Measurements from ENCODE around the gene ZCWPW1. TPM values are rescaled to one million over a fixed set of nuclear protein-coding genes. Genes with fewer than 3 reads are reported as not detected.

Gene ZCWPW1
- total and polyA plus RNA-seq, 2 of the 13 experiments (the other 11 are each of a cell fraction or from before 2014, with no cell fraction given), result 2.4 to 2.5 TPM

GRCh38 chr7:100428967-100429636, 599 bp upstream of the ZCWPW1 start (continued):
- TF ChIP-seq FOSL2 (CRISPR knock-in tag; IDR thresholded peaks at IDR 0.05) (peak; percentile 19; the same call in 1 of the 2 replicates), SP140L (CRISPR knock-in tag; IDR thresholded peaks at IDR 0.05; ENCODE audit: borderline replicate concordance) (peak; percentile 73; the same call in 1 of the 2 replicates), MAFK (conservative IDR thresholded peaks at IDR 0.05 in 1 of 2, IDR thresholded peaks at IDR 0.05 in 1 of 2; ENCODE audit: low read length in 2 of 2) (peak; percentile 0 to 42; a peak in 2 of 4 replicates), NFKB2 (CRISPR knock-in tag; IDR thresholded peaks at IDR 0.05; ENCODE audit: borderline replicate concordance) (no peak), ZFP36L1 (CRISPR knock-in tag; IDR thresholded peaks at IDR 0.05) (peak; percentile 83), ZNF749 (CRISPR knock-in tag; IDR thresholded peaks at IDR 0.05; ENCODE audit: borderline replicate concordance) (0 out of 2 replicates have a peak, but pooled peaks have one; percentile 24), SIX1 (CRISPR knock-in tag; IDR thresholded peaks at IDR 0.05; ENCODE audit: borderline replicate concordance) (peak; percentile 67; the same call in 1 of the 2 replicates), ETV6 (CRISPR knock-in tag; conservative IDR thresholded peaks at IDR 0.05) (peak; percentile 47; the same call in 1 of the 2 replicates), ZNF12 (CRISPR knock-in tag; IDR thresholded peaks at IDR 0.05) (peak; percentile 22; the same call in 1 of the 2 replicates), FOXK2 (IDR thresholded peaks at IDR 0.05) (no peak), RCOR2 (CRISPR knock-in tag; IDR thresholded peaks at IDR 0.05) (0 out of 2 replicates have a peak, but pooled peaks have one; percentile 27), PHF8 (CRISPR knock-in tag; IDR thresholded peaks at IDR 0.05) (peak; percentile 52), ZNF232 (CRISPR knock-in tag; IDR thresholded peaks at IDR 0.05; ENCODE audit: borderline replicate concordance) (peak; percentile 57), ARID5B (CRISPR knock-in tag; IDR thresholded peaks at IDR 0.05) (peak; percentile 6; the same call in 1 of the 2 replicates), MIER3 (CRISPR knock-in tag; IDR thresholded peaks at IDR 0.05; ENCODE audit: borderline replicate concordance) (peak; percentile 86), SOX6 (IDR thresholded peaks at IDR 0.05) (no peak), SOX6 (CRISPR knock-in tag; IDR thresholded peaks at IDR 0.05) (peak; percentile 61), SMAD1 (CRISPR knock-in tag; IDR thresholded peaks at IDR 0.05; ENCODE audit: borderline replicate concordance, low read depth) (0 out of 2 replicates have a peak, but pooled peaks have one; percentile 51), TBL1XR1 (IDR thresholded peaks at IDR 0.05; ENCODE audit: borderline replicate concordance, low read length, partially characterized antibody) (peak; percentile 62), TAF15 (IDR thresholded peaks at IDR 0.05; ENCODE audit: low read depth, low read length, poor library complexity, severe bottlenecking) (peak; percentile 1), GMEB1 (CRISPR knock-in tag; IDR thresholded peaks at IDR 0.05; ENCODE audit: borderline replicate concordance) (peak; percentile 60; the same call in 1 of the 2 replicates), REPIN1 (CRISPR knock-in tag; IDR thresholded peaks at IDR 0.05; ENCODE audit: borderline replicate concordance, low read depth) (0 out of 2 replicates have a peak, but pooled peaks have one; percentile 40), YEATS2 (CRISPR knock-in tag; IDR thresholded peaks at IDR 0.05; ENCODE audit: borderline replicate concordance) (0 out of 2 replicates have a peak, but pooled peaks have one; percentile 54), MIXL1 (CRISPR knock-in tag; IDR thresholded peaks at IDR 0.05) (peak; percentile 74; the same call in 1 of the 2 replicates), HIVEP1 (CRISPR knock-in tag; IDR thresholded peaks at IDR 0.05) (no peak; the same call in 1 of the 2 replicates), ELF4 (CRISPR knock-in tag; IDR thresholded peaks at IDR 0.05; ENCODE audit: borderline replicate concordance) (no peak)

All from HepG2 (cell line).